GM23338 (cell line): ENCODE measurements around the gene SGK1. TPM values are rescaled to one million over a fixed set of nuclear protein-coding genes. Genes with fewer than 3 reads are reported as not detected.

Experiments used
- ATAC-seq: fragments of 200-7000 bp; cut with Tn5 transposase; 3 replicates; pipeline ENCODE4 v1.9.1; 2020
- DNase-seq: peaks from one replicate; pipeline ENCODE4 v3.0.0-alpha.2; 2015; ENCODE audit warnings: low spot score
- H2AFZ ChIP-seq: fragments of 200-600 bp; sonication (generic); 2 replicates; pipeline ENCODE4 v1.8.0; 2016; ENCODE audit warnings: antibody characterized with exemption, mild to moderate bottlenecking, moderate library complexity
- H3F3A ChIP-seq: fragments of 200-600 bp; sonication (generic); replicated peaks from 2 replicates; pipeline ENCODE4 v1.8.0; 2017; ENCODE audit warnings: antibody characterized with exemption, mixed run types, low read depth
- H3K27ac ChIP-seq: fragments of 200-600 bp; sonication (generic); 2 replicates; pipeline ENCODE4 v1.6.1; 2016; ENCODE audit warnings: low read depth
- H3K27me3 ChIP-seq: fragments of 200-600 bp; sonication (generic); 2 replicates; pipeline ENCODE4 v1.8.0; 2016; ENCODE audit warnings: mild to moderate bottlenecking, mixed run types, moderate library complexity; ENCODE audit not compliant: insufficient read depth
- H3K36me3 ChIP-seq: fragments of 200-600 bp; sonication (generic); 2 replicates; pipeline ENCODE4 v1.8.0; 2016; ENCODE audit warnings: mild to moderate bottlenecking; ENCODE audit not compliant: insufficient read depth
- H3K4me1 ChIP-seq: fragments of 200-600 bp; sonication (generic); 2 replicates; pipeline ENCODE4 v1.8.0; 2016; ENCODE audit warnings: mild to moderate bottlenecking, moderate library complexity; ENCODE audit not compliant: insufficient read depth
- H3K4me2 ChIP-seq: fragments of 200-600 bp; sonication (generic); 2 replicates; pipeline ENCODE4 v1.7.1; 2017; ENCODE audit warnings: mixed run types
- H3K4me3 ChIP-seq: fragments of 200-600 bp; sonication (generic); 2 replicates; pipeline ENCODE4 v1.6.1; 2016; ENCODE audit warnings: mixed run types
- H3K79me2 ChIP-seq: fragments of 200-600 bp; sonication (generic); replicated peaks from 2 replicates; pipeline ENCODE4 v1.8.0; 2017; ENCODE audit warnings: mild to moderate bottlenecking; ENCODE audit not compliant: insufficient read depth
- H3K9me2 ChIP-seq: fragments of 200-600 bp; sonication (generic); 2 replicates; pipeline ENCODE4 v1.8.0; 2017; ENCODE audit not compliant: insufficient read depth
- H4K20me1 ChIP-seq: fragments of 200-600 bp; sonication (generic); replicated peaks from 2 replicates; pipeline ENCODE4 v1.8.0; 2017; ENCODE audit warnings: mild to moderate bottlenecking; ENCODE audit not compliant: insufficient read depth
- H3K27ac Mint-ChIP-seq: 2 replicates; pipeline ENCODE4 v1.8.0; 2020; ENCODE audit warnings: inconsistent platforms, mild to moderate bottlenecking, moderate library complexity, mixed read lengths
- H3K27me3 Mint-ChIP-seq: 3 replicates; pipeline ENCODE4 v1.8.0; 2022; ENCODE audit warnings: low read depth, mild to moderate bottlenecking, moderate library complexity, mixed read lengths, inconsistent platforms; ENCODE audit not compliant: insufficient read depth, poor library complexity
- H3K36me3 Mint-ChIP-seq: 3 replicates; pipeline ENCODE4 v1.8.0; 2021; ENCODE audit warnings: low read depth, mild to moderate bottlenecking, inconsistent platforms, moderate library complexity, mixed read lengths
- H3K4me1 Mint-ChIP-seq: 3 replicates; pipeline ENCODE4 v1.8.0; 2020; ENCODE audit warnings: mild to moderate bottlenecking, inconsistent platforms, mixed read lengths
- H3K4me3 Mint-ChIP-seq: 3 replicates; pipeline ENCODE4 v1.8.0; 2021; ENCODE audit warnings: moderate library complexity, mild to moderate bottlenecking, inconsistent platforms, mixed read lengths
- H3K9me3 Mint-ChIP-seq: 3 replicates; pipeline ENCODE4 v1.8.0; 2020; ENCODE audit warnings: moderate library complexity, mild to moderate bottlenecking, inconsistent platforms, mixed read lengths
- ETS1 ChIP-seq: IDR thresholded peaks from 2 replicates; pipeline ENCODE4 v1.6.1; 2016; ENCODE audit warnings: antibody characterized with exemption
- EZH2 ChIP-seq: fragments of 200-600 bp; sonication (generic); IDR thresholded peaks from one replicate; pipeline ENCODE4 v1.8.0; 2017; ENCODE audit warnings: antibody characterized with exemption, mild to moderate bottlenecking, low read depth; ENCODE audit not compliant: unreplicated experiment
- JUNB ChIP-seq: IDR thresholded peaks from one replicate; pipeline ENCODE4 v1.6.1; 2016; ENCODE audit warnings: antibody characterized with exemption; ENCODE audit not compliant: unreplicated experiment
- POLR2AphosphoS5 ChIP-seq: IDR thresholded peaks from 2 replicates; pipeline ENCODE4 v1.6.1; 2016; ENCODE audit warnings: antibody characterized with exemption, low read depth
- REST ChIP-seq: IDR thresholded peaks from one replicate; pipeline ENCODE4 v1.6.1; 2018; ENCODE audit warnings: antibody characterized with exemption; ENCODE audit not compliant: unreplicated experiment
- STAT1 ChIP-seq: IDR thresholded peaks from one replicate; pipeline ENCODE4 v1.6.1; 2016; ENCODE audit warnings: antibody characterized with exemption; ENCODE audit not compliant: unreplicated experiment
- ZNF114 ChIP-seq: fragments of 250-450 bp; sonication (Bioruptor Pico); IDR thresholded peaks from 2 replicates; pipeline ENCODE4 v1.5.0; 2020; ENCODE audit warnings: mild to moderate bottlenecking, moderate library complexity
- ZNF331 ChIP-seq: fragments of 250-450 bp; sonication (Bioruptor Pico); IDR thresholded peaks from 2 replicates; pipeline ENCODE4 v1.5.0; 2020; ENCODE audit warnings: low read depth, mild to moderate bottlenecking, moderate library complexity
- ZNF462 ChIP-seq: fragments of 250-450 bp; sonication (Bioruptor Pico); IDR thresholded peaks from 2 replicates; pipeline ENCODE4 v1.5.0; 2020; ENCODE audit warnings: mild to moderate bottlenecking, moderate library complexity
- polyA plus RNA-seq: library from polyadenylated mRNA; unstranded; fragments of >200 nt; fragmentation: Nextera tagmentation; extraction: Ambion mirVana; gene quantifications from 2 replicates; pipeline ENCODE4 v1.2.1, GENCODE V29; 2016
- total RNA-seq: library from RNA; depleted of rRNA; stranded (reverse); fragments of >200 nt; shearing (Covaris generic); gene quantifications from 2 replicates; pipeline ENCODE4 v1.2.3, GENCODE V29; 2014

The SGK1 gene
- total and polyA plus RNA-seq, 2 experiments from 2014 or later = 16.3 to 37.2 TPM

GRCh38 chr6:134235937-134236751 lies 81.8 kb downstream of the SGK1 start:
- Histone ChIP-seq H3K4me2 (no peak overlapping the region), H2AFZ (no peak overlapping the region)
- no peak for DNase-seq

More at GRCh38 chr6:134235937-134236751, 81.8 kb downstream of the SGK1 start:
- Histone ChIP-seq H3K79me2 (no peaks in the 10 kb centered on the region), H3K27ac (no peak overlapping the region), H4K20me1 (no peaks in the 10 kb centered on the region), H3K4me1 (no peaks in the 10 kb centered on the region), H3K4me3 (no peak overlapping the region), H3F3A (no peaks in the 10 kb centered on the region), H3K36me3 (no peaks in the 10 kb centered on the region), H3K9me2 (no peaks in the 10 kb centered on the region), H3K27me3 (no peaks in the 10 kb centered on the region)
- H3K9me3 Mint-ChIP-seq = no peaks in the 10 kb centered on the region
- TF ChIP-seq EZH2 = no peak
- TF ChIP-seq STAT1 = no peak
- TF ChIP-seq ZNF462 (CRISPR knock-in tag) = no peak
- TF ChIP-seq JUNB = no peak
- TF ChIP-seq ZNF114 = no peak
- no peak for TF ChIP-seq REST
- TF ChIP-seq ZNF331 (CRISPR knock-in tag) = no peak
- no peak for TF ChIP-seq ETS1
- TF ChIP-seq POLR2AphosphoS5 = no peak
- peaks cover 8% of the 10 kb centered on the region; the same call in 2 of the 3 replicates for H3K4me1 Mint-ChIP-seq
- ATAC-seq = no peak
- no peaks in the 10 kb centered on the region for H3K36me3 Mint-ChIP-seq
- H3K27ac Mint-ChIP-seq = no peak overlapping the region
- no peak overlapping the region for H3K4me3 Mint-ChIP-seq
- H3K27me3 Mint-ChIP-seq = peaks cover 2% of the 10 kb centered on the region
